HG03565 (cell line): Measurements from ENCODE around the gene TMEM14A.
"Not testable (repeated sequence)": the region's sequence is repeated elsewhere in the genome, so short reads cannot be mapped to it uniquely, and the experiment has no call there.

Experiments
- ATAC-seq: cut with Tn5 transposase; IDR thresholded peaks from one replicate; pipeline ENCODE4 v1.9.1; 2021; ENCODE audit warnings: mild to moderate bottlenecking, moderate library complexity; ENCODE audit not compliant: unreplicated experiment

TMEM14A gene

GRCh38 chr6:52655941-52656340 is 15.0 kb upstream of the TMEM14A start:
- not testable (repeated sequence) for ATAC-seq

GRCh38 chr6:52657870-52658269 is 13.0 kb upstream of the TMEM14A start:
- no peak for ATAC-seq

GRCh38 chr6:52661551-52661950 is 9.4 kb upstream of the TMEM14A start:
- no peak for ATAC-seq

- no peak for ATAC-seq
Observed at GRCh38 chr6:52662031-52662430, 8.9 kb upstream of the TMEM14A start.

GRCh38 chr6:52663120-52663935 is 7.6 kb upstream of the TMEM14A start:
- ATAC-seq: no peak

- no peak for ATAC-seq
Observed at GRCh38 chr6:52663936-52664185, 7.1 kb upstream of the TMEM14A start.

GRCh38 chr6:52664186-52664990 is 6.5 kb upstream of the TMEM14A start:
- peak; percentile 82 for ATAC-seq

- no peak for ATAC-seq
Observed at GRCh38 chr6:52664991-52665686, 5.8 kb upstream of the TMEM14A start.

GRCh38 chr6:52666071-52666470 is 4.8 kb upstream of the TMEM14A start:
- ATAC-seq: no peak

- ATAC-seq: no peak
Observed at GRCh38 chr6:52666523-52666922, 4.4 kb upstream of the TMEM14A start.

- ATAC-seq: peak; percentile 19
Observed at GRCh38 chr6:52667572-52667971, 3.3 kb upstream of the TMEM14A start.

GRCh38 chr6:52671676-52672075 is 763 bp downstream of the TMEM14A start:
- ATAC-seq: no peak

GRCh38 chr6:52672412-52673025 is 1.6 kb downstream of the TMEM14A start:
- no peak for ATAC-seq

- ATAC-seq: no peak
Observed at GRCh38 chr6:52674666-52675065, 3.8 kb downstream of the TMEM14A start.

- ATAC-seq: no peak
Observed at GRCh38 chr6:52675372-52675771, 4.5 kb downstream of the TMEM14A start.

- not testable (repeated sequence) for ATAC-seq
Observed at GRCh38 chr6:52676631-52677030, 5.7 kb downstream of the TMEM14A start.

- no peak for ATAC-seq
Observed at GRCh38 chr6:52681416-52681815, 10.5 kb downstream of the TMEM14A start.

GRCh38 chr6:52686878-52687699 is 16.2 kb downstream of the TMEM14A start:
- no peak for ATAC-seq

- no peak for ATAC-seq
Observed at GRCh38 chr6:52689857-52690256, 18.9 kb downstream of the TMEM14A start.

- no peak for ATAC-seq
Observed at GRCh38 chr6:52691718-52692117, 20.8 kb downstream of the TMEM14A start.
